GM21786 (cell line): ENCODE data around the gene DPYD.

Experiments used
- ATAC-seq: cut with Tn5 transposase; IDR thresholded peaks from one replicate; pipeline ENCODE4 v1.9.1; 2021; ENCODE audit not compliant: unreplicated experiment

DPYD gene

DNA sequence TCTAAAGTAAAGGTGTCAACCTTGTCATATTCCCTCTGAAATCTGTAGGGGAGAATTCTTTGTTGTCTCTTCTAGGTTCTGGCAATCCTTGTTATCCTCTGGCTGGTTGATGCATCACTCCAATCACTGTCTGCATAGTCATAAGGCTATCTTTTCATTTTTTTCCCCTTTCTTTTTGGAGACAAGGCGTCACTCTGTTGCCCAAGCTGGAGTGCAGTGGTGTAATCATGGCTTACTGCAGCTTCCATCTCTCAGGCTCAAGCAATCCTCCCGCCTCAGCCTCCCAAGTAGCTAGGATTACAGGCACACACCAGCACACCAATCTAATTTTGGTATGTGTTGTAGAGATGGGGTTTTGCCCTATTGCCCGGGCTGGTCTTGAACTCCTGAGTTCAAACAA is 12.9 kb downstream of the DPYD start:
- no peak for ATAC-seq

DNA sequence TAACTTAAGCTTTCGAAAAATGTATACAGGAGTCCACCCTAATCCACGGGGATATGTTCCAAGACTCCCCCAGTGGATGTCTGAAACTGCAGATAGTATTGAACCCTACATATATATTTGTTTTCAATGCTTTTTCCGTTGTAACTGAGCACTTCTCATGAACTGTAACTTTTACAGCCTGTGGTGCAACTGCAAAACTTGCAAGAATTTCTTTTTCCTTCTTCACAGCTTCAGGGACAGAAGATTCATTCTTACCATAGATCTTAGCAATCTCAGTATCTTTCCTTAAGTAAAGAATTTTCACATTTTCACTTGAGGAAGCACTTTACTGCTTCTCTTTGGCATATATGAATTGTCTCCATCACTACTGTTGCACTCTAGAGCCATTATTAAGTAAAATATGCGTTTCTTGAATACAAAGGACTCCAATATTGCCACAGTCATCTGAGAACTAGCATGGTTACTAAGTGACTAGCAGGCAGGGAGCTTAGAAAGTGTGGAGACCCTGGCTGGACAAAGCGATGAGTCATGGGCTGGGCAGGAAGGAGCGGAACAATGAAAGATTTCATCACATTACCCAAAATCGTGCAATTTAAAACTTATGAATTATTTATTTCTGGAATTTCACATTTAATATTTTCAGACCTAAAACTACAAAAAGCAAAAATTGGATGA is 14.1 kb downstream of the DPYD start:
- no peak for ATAC-seq

DNA sequence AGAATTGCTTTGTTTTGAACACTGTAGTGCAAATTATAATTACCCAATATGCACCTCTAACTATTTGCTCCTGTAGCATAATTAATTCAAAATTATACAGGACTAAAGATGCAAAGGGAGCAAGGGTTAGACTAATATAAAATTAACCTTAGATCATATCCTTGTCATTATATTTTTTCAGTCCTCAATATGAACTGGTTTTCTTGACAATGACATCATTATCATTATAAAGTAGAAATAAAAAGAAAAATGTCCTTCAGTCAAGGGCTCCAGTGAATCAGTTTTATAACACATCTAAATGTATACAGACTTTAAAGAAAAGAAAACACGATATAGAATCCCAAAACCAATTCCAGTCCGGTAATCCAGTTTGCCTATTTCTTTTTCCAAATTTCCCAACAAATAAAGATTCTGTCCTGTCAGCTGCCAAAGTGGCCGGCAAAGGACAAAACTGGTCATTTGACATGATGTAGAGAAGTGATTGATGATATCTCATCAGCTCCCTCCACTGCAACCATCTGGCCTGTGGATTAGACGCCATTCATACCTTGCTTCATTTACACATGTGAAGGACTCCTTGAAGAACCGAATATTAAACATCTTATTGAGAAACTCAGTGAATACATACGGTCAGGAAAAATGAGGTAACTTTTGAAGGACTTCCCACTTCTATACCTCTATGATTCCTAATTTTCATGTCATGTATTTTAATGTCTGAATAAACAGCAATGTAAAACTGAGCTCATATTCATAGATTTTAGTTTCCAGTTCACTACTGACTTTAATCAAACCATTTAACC is 15.5 kb downstream of the DPYD start:
- no peak for ATAC-seq

DNA sequence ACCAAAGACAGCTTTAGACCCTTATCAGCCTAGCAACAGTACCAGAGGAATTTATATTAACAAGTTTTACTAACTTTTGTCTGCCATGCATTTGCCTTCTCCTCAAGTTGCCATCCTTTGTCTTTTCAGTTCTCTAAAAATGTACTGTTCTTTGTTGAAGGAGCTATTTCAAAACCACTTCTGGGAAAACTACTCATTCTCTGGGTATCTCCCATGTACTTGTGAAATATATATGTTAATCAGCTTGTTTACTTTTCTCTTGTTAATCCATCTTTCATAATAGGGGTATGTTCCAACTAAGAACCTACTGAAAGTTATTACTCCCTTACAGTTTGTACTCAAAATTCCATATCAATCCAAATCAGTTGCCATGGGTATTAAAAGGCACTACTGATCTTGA is 16.3 kb downstream of the DPYD start:
- ATAC-seq: no peak

GRCh38 chr1:97903626-97904025 is 17.2 kb downstream of the DPYD start:
- ATAC-seq: no peak

GRCh38 chr1:97902067-97902466 is 18.8 kb downstream of the DPYD start:
- no peak for ATAC-seq

- no peak for ATAC-seq
Observed at GRCh38 chr1:97901017-97901658, 19.7 kb downstream of the DPYD start.

DNA sequence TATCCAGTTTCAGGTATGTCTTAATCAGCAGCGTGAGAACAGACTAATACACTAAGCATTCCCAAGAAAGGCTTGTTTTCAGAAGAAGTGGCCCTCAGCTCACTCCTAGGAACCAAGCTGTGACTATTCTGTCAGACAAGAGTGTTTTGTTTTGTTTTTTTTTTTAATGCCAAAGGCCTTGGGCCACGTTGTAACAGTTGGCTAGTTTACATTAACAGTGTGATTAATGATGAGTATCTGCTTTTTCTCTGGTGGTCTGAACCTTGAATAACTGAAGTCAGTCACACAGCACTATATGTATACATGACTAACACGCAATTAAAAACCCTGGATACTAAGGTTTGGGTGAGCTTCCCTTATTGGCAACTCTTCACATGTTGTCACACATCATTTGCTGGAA is 21.9 kb downstream of the DPYD start:
- ATAC-seq: no peak

GRCh38 chr1:97895278-97895677 is 25.6 kb downstream of the DPYD start:
- no peak for ATAC-seq

DNA sequence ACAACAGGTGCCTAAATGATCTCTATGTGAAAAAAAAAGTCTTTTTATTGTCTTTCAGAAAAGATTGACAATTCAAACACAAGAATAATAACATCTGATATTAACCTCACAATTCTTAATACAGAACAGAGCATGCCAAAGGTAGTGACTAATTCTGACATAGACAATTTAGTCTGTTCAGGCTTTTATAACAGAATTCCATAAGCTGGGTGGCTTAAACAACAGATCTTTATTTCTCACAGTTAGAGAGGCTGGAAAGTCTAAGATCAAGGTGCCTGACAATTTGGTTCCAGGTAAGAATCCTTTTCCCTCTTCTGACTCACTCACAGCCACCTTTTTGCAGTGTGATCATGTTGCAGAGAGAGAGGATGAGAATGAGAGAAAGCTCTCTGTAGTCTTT is 27.0 kb downstream of the DPYD start:
- ATAC-seq: no peak

DNA sequence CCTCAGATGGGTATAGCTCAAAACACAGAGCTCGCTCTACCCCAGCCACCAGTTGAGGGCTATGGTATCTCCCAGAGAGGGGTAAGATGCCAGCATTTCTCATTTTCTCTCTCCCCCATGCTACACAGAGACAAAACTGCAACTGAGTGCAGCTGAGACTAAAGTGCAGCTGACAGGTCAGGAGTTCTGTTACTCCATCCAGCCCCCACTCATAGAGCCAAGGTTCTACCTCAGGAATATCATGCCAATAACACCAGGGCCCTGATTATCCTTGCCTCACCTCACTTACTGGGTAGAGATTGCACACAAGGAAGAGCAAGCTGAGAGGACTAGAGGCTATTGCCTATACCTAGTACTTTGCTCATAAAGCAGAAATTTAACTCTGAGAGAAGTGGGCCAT is 34.6 kb downstream of the DPYD start:
- ATAC-seq: no peak

DNA sequence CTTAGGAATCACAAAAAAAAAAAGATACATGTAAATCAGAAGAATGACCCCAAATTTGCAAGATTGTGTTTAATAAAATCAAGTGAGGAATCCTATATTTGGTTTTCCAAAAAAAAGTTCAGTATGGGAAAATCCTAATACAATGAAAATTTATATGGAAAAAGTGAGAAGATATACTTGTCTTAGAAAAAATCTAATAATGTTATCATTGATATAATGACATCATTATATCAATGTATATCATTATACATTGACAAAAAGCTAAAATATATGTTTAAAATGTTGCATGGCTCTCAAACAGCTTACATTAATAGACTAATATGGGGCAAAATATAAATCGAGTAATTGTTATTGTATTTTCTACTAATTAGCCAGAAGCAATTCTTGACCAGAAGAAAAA is 37.0 kb downstream of the DPYD start:
- no peak for ATAC-seq

DNA sequence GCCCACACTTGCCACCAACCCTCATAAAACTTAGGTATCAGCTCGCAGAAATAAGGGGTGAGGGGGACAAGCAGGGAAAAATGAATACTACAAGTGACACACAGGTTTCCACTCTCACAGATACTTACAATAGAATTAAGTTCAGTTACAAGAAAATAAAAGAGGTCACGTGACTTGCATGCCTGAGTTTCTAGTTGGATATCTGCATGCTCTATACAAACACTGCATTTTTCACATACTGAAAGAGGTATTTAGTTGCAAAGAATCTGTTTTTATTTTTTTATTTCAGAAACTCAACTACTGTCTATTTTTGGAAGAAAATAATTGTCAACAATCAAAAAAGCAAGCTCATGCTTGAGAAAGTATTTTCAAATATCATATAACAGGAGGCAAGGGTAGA is 43.5 kb downstream of the DPYD start:
- ATAC-seq: no peak

DNA sequence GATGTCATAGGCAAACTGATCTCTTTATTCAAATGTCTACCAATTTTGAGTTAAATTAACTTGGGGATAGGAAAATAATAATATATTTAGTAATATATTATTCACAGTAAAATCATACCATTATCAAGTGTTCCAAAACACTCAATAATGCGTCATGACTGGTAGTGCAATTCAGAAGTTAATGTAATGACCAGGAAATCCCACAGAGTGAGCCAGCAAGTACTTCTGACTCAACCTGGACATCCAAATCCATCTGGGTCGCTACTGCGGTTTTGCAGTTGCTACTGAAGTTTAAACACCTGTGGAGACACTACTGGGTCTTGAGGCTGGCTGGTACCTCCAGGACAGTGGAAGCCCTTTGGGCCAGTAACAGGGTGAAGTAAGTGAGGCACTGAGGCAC is 44.8 kb downstream of the DPYD start:
- no peak for ATAC-seq

DNA sequence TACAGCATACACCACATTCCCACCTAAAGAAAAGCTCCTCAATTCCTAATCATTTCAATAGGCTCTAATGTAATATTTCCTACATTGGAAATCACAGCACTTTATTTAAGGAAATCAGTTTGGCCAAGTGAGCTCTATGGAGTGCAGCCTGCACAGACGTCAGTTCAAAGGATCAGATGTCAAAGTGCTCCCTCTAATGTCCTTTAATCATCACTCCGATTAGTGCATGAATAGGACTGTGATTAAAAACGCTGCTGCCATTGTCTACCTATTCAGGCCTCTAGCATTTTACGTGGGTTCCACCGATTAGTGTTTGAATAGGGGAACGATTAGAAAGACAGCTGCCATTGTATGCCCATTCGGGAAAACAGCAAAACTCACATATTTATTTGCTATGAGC is 50.2 kb downstream of the DPYD start:
- no peak for ATAC-seq

GRCh38 chr1:97869441-97869840 is 51.4 kb downstream of the DPYD start:
- no peak for ATAC-seq

- no peak for ATAC-seq
Observed at GRCh38 chr1:97867127-97867526, 53.7 kb downstream of the DPYD start.

DNA sequence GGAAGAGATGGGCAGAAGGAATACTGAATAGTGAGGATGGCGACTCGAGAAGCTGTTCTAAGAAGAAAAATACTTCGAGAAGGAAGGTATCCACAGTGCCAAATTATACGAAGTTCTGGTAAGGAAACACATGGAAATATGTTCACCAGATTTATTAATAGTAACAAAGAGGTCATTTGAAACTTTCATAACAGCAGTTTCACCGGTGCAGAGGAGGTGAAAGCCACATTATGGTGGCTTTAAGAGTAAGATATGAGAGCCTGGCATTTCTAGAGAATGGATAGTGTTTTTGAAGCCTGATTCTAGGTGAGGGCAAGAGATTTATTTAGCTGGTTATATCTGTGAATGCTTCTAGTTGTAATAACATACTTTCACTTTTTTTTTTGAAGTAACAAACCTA is 56.2 kb downstream of the DPYD start:
- ATAC-seq: peak; percentile 73

DNA sequence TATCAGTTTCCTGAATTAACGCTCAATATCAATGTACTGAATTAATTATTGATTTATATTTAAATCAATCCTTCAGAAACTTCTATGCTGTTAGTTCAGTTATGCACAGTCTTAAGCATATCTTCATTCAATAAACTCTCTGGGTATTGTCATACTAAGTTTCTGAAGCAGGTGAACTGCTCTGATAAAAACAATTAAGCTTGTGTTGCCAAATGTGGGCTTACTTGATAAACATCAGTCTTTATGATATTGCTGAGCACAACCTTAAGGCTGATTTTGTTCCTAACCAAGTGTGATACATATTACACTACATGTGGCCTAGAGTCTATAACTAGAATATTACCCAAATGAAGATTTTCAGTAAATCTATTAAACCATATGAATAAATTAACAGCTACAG is 67.6 kb downstream of the DPYD start:
- no peak for ATAC-seq

DNA sequence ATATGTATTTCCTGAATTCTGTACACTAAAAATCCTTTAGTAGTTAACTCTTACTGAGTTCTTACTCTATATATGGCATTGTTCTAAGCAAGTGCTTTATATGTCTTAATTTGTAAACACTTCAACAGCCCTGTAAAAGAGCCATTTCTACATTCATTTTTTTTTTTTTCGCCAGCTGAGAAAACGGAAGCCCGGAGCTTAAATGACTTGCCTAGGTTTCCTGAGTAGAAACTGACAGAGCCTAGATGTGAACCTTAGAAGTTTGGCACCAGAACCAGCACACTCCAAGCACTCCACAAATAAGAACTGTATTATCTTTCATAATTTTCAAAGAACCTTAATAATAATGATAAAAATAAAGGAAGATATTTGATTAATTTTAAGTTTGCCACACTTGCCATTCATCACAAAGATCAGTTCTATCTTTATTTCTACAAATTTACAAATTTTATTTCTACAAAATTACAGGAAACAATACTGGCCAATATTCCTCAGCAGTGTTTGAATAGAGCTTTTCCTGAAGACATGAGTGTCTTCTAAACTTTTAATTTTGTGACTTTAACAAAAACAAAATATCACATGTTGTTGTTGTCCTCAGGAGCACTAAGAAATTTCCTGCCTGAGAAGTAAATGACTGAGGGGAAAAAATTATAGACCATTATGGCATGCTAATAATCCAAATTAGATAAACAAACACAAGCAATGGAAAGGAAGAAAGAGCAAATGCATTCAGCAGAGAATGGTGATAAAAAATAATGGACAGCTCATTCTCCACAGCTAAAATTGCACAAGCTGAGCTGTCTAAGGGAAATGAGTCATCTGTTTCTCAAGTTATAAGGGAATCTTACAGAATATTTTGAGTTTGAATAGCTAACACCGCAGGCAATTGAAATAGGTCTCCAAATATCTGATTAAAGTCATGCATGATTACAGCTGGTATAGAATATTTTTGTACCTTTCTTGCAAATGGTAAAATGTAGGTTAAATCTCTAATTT is 71.2 kb downstream of the DPYD start:
- peak; percentile 40 for ATAC-seq

GRCh38 chr1:97845805-97846204 is 75.0 kb downstream of the DPYD start:
- no peak for ATAC-seq
